Left ventricle myocardium inferior (tissue), 1 donor: ENCODE measurements around the gene TSHZ3. TPM values are rescaled to one million over a fixed set of nuclear protein-coding genes. Genes with fewer than 3 reads are reported as not detected.

ENCODE experiments used
- DNase-seq: peaks from one replicate; pipeline ENCODE4 v3.0.0-alpha.2; 2020
- H3K27ac ChIP-seq: fragments of 200-600 bp; replicated peaks from 2 replicates; pipeline ENCODE4 v1.8.0; 2021
- H3K27me3 ChIP-seq: fragments of 200-600 bp; 2 replicates; pipeline ENCODE4 v1.8.0; 2021; ENCODE audit warnings: low read depth
- H3K36me3 ChIP-seq: fragments of 200-600 bp; 2 replicates; pipeline ENCODE4 v1.8.0; 2021
- H3K4me1 ChIP-seq: fragments of 200-600 bp; 2 replicates; pipeline ENCODE4 v1.8.0; 2021
- H3K4me3 ChIP-seq: fragments of 200-600 bp; 2 replicates; pipeline ENCODE4 v1.8.0; 2021; ENCODE audit warnings: mild to moderate bottlenecking, moderate library complexity
- H3K9me3 ChIP-seq: fragments of 200-600 bp; replicated peaks from 2 replicates; pipeline ENCODE4 v1.8.0; 2021
- intact Hi-C: fragments of 100-400 bp; cut with micrococcal nuclease; formaldehyde crosslinking; loops from one replicate; pipeline ENCODE4 v1.11.0; 2022
- total RNA-seq: library from RNA; stranded (reverse); fragmentation: NEBNext Ultra II Directional; extraction: Animal tissue kit (Norgen Biotek cat#: 25700); gene quantifications from one replicate; pipeline ENCODE4 v1.2.1, GENCODE V29; 2021
- TF ChIP-seq, protein P1 (sequence below): fragments of 200-600 bp; IDR thresholded peaks from 2 replicates; pipeline ENCODE4 v1.8.0; 2021; ENCODE audit warnings: antibody characterized with exemption, mild to moderate bottlenecking, borderline replicate concordance
- donor health status: DM: no; HTN: yes; CAD: no; lungs with severe emphysema.

Gene TSHZ3
- total RNA-seq, 1 donor from 2014 or later, result 2.9 TPM

DNA sequence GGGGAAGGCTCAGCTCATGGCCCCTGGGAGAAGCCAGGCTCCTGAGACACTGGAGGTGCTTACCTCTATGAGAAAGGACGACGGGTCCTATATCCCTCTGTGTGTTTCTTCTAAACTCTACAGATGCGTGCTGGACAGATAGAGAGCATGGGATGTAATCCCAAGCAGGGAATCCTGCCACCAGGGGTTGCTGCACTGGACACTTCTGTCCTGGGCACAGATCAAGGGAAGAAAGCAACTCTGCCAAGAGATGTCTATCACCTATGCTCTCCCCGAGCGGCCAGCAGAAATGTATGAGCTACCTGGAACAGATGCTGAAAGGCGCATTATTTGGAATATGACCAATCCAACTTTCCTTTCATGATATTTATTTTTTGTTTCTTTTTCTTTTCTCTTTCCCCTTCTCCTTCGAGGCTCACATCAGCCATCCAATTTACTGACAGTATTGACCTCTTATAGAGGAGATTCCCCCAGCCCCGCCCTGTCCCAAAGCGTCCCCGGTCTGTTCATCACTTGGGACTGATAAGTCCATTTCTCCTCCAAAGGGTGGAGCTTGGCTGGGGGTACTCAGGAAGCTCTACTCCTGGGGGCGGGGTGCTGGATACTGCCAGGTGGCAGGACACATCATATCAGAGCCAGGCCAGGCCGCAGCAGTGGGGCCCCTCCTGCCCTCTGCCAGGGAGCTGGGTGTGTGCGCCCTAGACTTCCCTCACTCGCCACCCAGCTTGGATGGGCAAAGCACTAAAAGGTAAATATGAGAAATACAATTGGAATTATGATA lies 34.2 kb downstream of the TSHZ3 start:
- Histone ChIP-seq H3K9me3 (no peaks in the 10 kb centered on the region), H3K4me3 (no peak overlapping the region), H3K4me1 (peaks cover 52% of the 10 kb centered on the region), H3K27me3 (peaks cover 19% of the 10 kb centered on the region), H3K27ac (peak overlapping the region; percentile 77), H3K36me3 (no peaks in the 10 kb centered on the region)
- intact Hi-C loops, result no loop called here
- TF ChIP-seq, protein P1, sequence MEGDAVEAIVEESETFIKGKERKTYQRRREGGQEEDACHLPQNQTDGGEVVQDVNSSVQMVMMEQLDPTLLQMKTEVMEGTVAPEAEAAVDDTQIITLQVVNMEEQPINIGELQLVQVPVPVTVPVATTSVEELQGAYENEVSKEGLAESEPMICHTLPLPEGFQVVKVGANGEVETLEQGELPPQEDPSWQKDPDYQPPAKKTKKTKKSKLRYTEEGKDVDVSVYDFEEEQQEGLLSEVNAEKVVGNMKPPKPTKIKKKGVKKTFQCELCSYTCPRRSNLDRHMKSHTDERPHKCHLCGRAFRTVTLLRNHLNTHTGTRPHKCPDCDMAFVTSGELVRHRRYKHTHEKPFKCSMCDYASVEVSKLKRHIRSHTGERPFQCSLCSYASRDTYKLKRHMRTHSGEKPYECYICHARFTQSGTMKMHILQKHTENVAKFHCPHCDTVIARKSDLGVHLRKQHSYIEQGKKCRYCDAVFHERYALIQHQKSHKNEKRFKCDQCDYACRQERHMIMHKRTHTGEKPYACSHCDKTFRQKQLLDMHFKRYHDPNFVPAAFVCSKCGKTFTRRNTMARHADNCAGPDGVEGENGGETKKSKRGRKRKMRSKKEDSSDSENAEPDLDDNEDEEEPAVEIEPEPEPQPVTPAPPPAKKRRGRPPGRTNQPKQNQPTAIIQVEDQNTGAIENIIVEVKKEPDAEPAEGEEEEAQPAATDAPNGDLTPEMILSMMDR, result no peak
- DNase-seq, result no peak

DNA sequence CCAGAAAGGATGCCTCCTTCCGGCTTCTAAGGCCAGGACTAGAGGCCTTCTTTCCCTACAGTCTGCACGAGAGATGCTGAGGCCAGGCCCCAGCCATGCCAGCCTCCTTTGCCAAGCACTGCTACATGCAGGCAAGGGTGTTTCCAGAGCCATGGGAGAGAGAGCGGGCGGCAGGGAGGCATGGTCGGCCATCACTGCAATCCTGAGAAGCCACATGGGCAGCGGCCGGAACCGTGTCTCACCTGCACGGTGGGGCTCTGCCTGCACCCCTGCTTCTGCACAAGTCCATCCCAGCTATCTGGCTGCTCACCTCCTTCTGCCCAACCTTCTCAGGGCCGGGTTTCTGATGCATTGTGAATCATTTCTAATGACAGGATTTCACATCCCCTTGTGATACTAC lies 35.1 kb downstream of the TSHZ3 start:
- Histone ChIP-seq H3K4me3 (no peak overlapping the region), H3K4me1 (peaks cover 44% of the 10 kb centered on the region), H3K27ac (no peak overlapping the region), H3K9me3 (no peaks in the 10 kb centered on the region), H3K27me3 (peaks cover 19% of the 10 kb centered on the region), H3K36me3 (no peaks in the 10 kb centered on the region)
- DNase-seq, result no peak
- TF ChIP-seq, protein P1, result no peak
- intact Hi-C loops, result no loop called here

DNA sequence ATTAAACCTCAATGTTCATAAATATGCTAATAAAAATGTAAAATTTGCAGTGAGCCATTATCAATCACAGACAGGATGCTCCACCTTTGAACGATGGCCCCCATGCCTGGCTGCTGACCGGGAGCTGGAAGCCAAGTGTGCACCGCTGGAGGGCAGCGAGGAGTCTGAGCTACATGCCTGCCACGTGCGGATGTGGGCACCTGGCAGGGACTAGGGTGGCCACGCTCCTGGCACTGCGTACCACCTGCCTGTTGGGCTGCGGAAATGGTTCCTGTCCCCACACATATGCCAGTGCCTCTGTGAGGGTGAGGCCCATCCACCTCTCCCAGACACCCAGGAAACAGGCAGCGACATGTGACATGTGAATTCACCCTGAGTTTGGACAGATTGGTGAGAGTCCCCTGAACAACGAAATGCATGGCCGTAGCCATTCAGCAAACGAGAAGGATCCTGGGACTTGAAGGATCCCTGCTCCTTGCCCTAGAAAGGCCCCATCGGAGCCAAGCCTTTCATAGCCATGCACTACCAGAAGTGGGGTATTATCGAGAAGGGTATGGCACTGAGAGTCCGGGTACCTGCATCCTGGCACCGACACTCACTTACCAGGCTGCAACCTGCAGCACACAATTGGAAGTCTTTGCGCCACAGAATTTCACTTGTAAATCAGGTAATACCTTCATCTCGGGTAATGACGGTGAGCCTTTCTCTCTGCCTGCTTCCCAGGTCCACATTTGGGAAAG lies 35.8 kb downstream of the TSHZ3 start:
- TF ChIP-seq, protein P1, result no peak
- peaks cover 19% of the 10 kb centered on the region for H3K27me3 ChIP-seq
- no peak for DNase-seq
- H3K4me3 ChIP-seq, result no peak overlapping the region
- H3K27ac ChIP-seq, result no peak overlapping the region
- H3K4me1 ChIP-seq, result peaks cover 37% of the 10 kb centered on the region
- no peaks in the 10 kb centered on the region for H3K36me3 ChIP-seq
- intact Hi-C loops, result no loop called here
- H3K9me3 ChIP-seq, result no peaks in the 10 kb centered on the region

DNA sequence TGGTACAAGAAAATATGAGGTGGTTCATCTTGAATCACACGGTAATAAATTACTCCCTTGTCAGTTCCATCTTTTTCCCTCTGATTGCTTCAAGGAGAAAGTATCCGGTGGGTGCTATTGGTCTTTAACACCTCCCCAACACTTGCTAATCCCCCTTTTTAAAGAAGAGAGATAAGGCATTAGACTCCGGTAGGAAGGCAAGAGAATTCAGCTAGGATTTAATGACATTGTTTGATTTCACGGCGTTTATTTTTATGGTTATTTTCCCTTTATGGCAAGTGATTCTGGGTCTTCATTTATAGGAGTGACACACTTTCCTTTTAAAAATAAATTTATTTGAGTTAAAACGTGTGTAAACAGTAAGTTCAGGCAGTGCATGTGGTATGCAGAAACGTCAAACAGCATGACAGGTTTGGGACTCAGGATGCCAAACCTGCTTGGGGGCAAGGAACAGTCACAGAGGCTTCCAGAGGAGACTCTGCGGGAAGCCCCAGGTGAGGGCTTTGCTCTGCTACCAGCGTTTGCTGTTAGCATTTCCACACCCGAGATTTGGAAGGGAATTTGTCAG lies 36.5 kb downstream of the TSHZ3 start:
- Histone ChIP-seq H3K27ac (no peak overlapping the region), H3K27me3 (peaks cover 19% of the 10 kb centered on the region), H3K4me3 (no peak overlapping the region), H3K9me3 (no peaks in the 10 kb centered on the region), H3K4me1 (peaks cover 32% of the 10 kb centered on the region), H3K36me3 (no peaks in the 10 kb centered on the region)
- intact Hi-C loops, result no loop called here
- TF ChIP-seq, protein P1, result no peak
- DNase-seq, result no peak

DNA sequence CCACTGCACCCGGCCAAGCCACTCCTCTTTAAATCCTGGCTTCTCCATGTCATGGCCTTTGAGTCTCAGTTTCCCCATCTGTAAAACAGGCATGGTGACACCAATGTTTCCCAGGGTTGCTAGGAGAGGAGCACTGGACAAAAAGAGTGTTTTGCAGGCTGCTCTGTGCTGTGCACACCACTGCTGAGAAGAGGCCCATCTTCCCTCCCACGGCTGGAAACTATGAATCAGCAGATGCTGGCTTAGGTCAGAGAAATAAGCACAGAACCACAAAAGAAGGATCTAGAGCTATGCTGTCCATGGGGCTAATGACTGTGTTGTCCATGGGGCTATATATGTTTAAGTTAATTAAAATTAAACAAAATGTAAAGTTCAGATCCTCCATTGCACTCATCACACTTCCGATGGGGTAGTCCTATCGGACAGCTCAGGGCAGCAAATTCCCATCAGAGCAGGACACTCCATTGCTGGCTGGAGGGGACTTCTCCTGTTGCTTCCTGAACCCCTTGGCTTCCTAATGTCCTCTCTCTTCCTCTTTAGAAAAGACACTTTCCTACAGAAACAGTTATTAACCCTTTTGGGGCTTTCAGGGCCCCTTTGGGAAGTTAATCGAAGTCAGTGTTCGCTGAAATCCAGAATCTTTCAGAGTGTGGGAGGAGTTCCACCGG lies 37.1 kb downstream of the TSHZ3 start:
- Histone ChIP-seq H3K36me3 (no peaks in the 10 kb centered on the region), H3K4me1 (peaks cover 26% of the 10 kb centered on the region), H3K9me3 (no peaks in the 10 kb centered on the region), H3K4me3 (no peak overlapping the region), H3K27me3 (peaks cover 19% of the 10 kb centered on the region), H3K27ac (no peak overlapping the region)
- TF ChIP-seq, protein P1, result no peak
- no peak for DNase-seq
- intact Hi-C loops, result no loop called here
